Lower leg skin (tissue), 4 donors: ENCODE results near the gene C22orf39. TPM values are rescaled to one million over a fixed set of nuclear protein-coding genes. Genes with fewer than 3 reads are reported as not detected.
A peak's percentile ranks its signal among the peaks of the same experiment; 100 is the strongest.

ENCODE experiments used
- DNase-seq, 2 donors: peaks; one replicate each; pipeline ENCODE4 v3.0.0-alpha.2; 2019; ENCODE audit warnings: low spot score in 2 of 2
- H3K4me3 ChIP-seq: fragments of 200-600 bp; sonication (generic); 2 replicates; pipeline ENCODE4 v1.5.1; 2017; ENCODE audit warnings: mild to moderate bottlenecking, low read depth; ENCODE audit not compliant: poor library complexity, severe bottlenecking
- CTCF ChIP-seq, 3 donors: fragments of 450-650 bp; IDR thresholded peaks; one replicate each; pipeline ENCODE4 v1.5.1; 2016; ENCODE audit warnings: antibody characterized with exemption in 3 of 3, mild to moderate bottlenecking in 3 of 3, moderate library complexity in 2 of 3
- POLR2A ChIP-seq, 2 donors: fragments of 450-650 bp; IDR thresholded peaks; one replicate each; pipeline ENCODE4 v1.6.1; 2016 to 2017; ENCODE audit warnings: antibody characterized with exemption in 2 of 2, mild to moderate bottlenecking in 1 of 2, moderate library complexity in 1 of 2
- WGBS, 2 donors: methylation state at CpG; one replicate each; pipeline ENCODE4 v1.1.5; 2018; 5-methylcytosine and 5-hydroxymethylcytosine counted together
- intact Hi-C: fragments of 100-400 bp; cut with DNase I; formaldehyde crosslinking; loops from one replicate; pipeline ENCODE4 v1.15.0; 2023; ENCODE audit warnings: low total_unique reads
- total RNA-seq, 4 donors: library from RNA; depleted of rRNA; stranded (reverse); fragments of >200 nt; gene quantifications; one replicate each; pipeline ENCODE4 v1.1.0, GENCODE V29; 2016

The C22orf39 gene
- total RNA-seq, 4 donors from 2014 or later: 31.0 to 50.4 (median 42.1) TPM

- 85 to 86% methylated on average over 8 of the region's 8 CpGs for WGBS, 2 donors
- intact Hi-C loops: no loop called here
- no peak for TF ChIP-seq POLR2A (IDR thresholded peaks at IDR 0.05)
- TF ChIP-seq CTCF (IDR thresholded peaks at IDR 0.05): no peak
- no peak overlapping the region for H3K4me3 ChIP-seq
- no peak for DNase-seq
Measured at GRCh38 chr22:19483481-19484244, 36.2 kb upstream of the C22orf39 start.

GRCh38 chr22:19482297-19482696, 34.8 kb upstream of the C22orf39 start:
- no peak overlapping the region for H3K4me3 ChIP-seq
- WGBS, 2 donors: 86 to 91% methylated on average over 9 of the region's 9 CpGs
- no peak for TF ChIP-seq POLR2A (IDR thresholded peaks at IDR 0.05)
- no peak for TF ChIP-seq CTCF (IDR thresholded peaks at IDR 0.05)
- intact Hi-C loops: no loop called here
- DNase-seq: no peak

- no peak for TF ChIP-seq POLR2A (IDR thresholded peaks at IDR 0.05)
- TF ChIP-seq CTCF (IDR thresholded peaks at IDR 0.05): no peak
- WGBS, 2 donors: 57 to 58% methylated on average over 10 of the region's 10 CpGs
- DNase-seq: no peak
- no peak overlapping the region for H3K4me3 ChIP-seq
- intact Hi-C loops: no loop called here
Measured at GRCh38 chr22:19480789-19481188, 33.3 kb upstream of the C22orf39 start.

- DNase-seq: no peak
- intact Hi-C loops: no loop called here
- peak overlapping the region; percentile 43 for H3K4me3 ChIP-seq
- no peak for TF ChIP-seq POLR2A (IDR thresholded peaks at IDR 0.05)
- WGBS, 2 donors: 0 to 3% methylated on average over 15 of the region's 15 CpGs
Measured at GRCh38 chr22:19480173-19480568, 32.7 kb upstream of the C22orf39 start.

- intact Hi-C loops: no loop called here
- peak within 1 kb of the TSS; percentile 91 for H3K4me3 ChIP-seq
- peak; percentile 98 to 99 for DNase-seq
- no peak for TF ChIP-seq CTCF (IDR thresholded peaks at IDR 0.05)
- no peak for TF ChIP-seq POLR2A (IDR thresholded peaks at IDR 0.05)
- 0 to 1% methylated on average over 35 to 50 of the region's 50 CpGs for WGBS, 2 donors
Measured at GRCh38 chr22:19479355-19480172, 32.1 kb upstream of the C22orf39 start, which contains the start of gene CDC45. Gene CDC45, plus strand, starts transcription at chr22:19479920. Its CDS starts 49 bp downstream, at chr22:19479969.

GRCh38 chr22:19478901-19479354, 31.4 kb upstream of the C22orf39 start, which contains the start of gene UFD1:
Gene UFD1, minus strand, starts transcription at chr22:19479193. Its CDS starts 108 bp downstream, at chr22:19479085.
- 1% methylated on average over 22 to 23 of the region's 42 CpGs for WGBS, 2 donors
- TF ChIP-seq POLR2A (IDR thresholded peaks at IDR 0.05) (no peak), CTCF (IDR thresholded peaks at IDR 0.05) (no peak)
- peak within 1 kb of the TSS; percentile 91 for H3K4me3 ChIP-seq
- DNase-seq: peak; percentile 70 to 95
- intact Hi-C loops: no loop called here
